KMS-11 (cell line): Measurements from ENCODE around the gene ABCC3.
A peak's percentile ranks its signal among the peaks of the same experiment; 100 is the strongest.

Experiments
- H2AFZ ChIP-seq: fragments of 200-600 bp; sonication (generic); 2 replicates; pipeline ENCODE4 v1.6.1; 2016; ENCODE audit warnings: antibody characterized with exemption, mixed run types, low read depth
- H3K27ac ChIP-seq: fragments of 200-600 bp; sonication (generic); 2 replicates; pipeline ENCODE4 v1.6.1; 2016; ENCODE audit warnings: mild to moderate bottlenecking, mixed run types
- H3K27me3 ChIP-seq: fragments of 200-600 bp; sonication (generic); 2 replicates; pipeline ENCODE4 v1.6.1; 2017; ENCODE audit warnings: mild to moderate bottlenecking, low read depth, mixed run types, moderate library complexity; ENCODE audit not compliant: insufficient read depth
- H3K36me3 ChIP-seq: fragments of 200-600 bp; sonication (generic); 2 replicates; pipeline ENCODE4 v1.6.1; 2017; ENCODE audit warnings: mild to moderate bottlenecking, mixed run types; ENCODE audit not compliant: insufficient read depth
- H3K4me1 ChIP-seq: fragments of 200-600 bp; sonication (generic); 2 replicates; pipeline ENCODE4 v1.6.1; 2016; ENCODE audit warnings: mild to moderate bottlenecking, low read depth, mixed run types; ENCODE audit not compliant: poor library complexity, severe bottlenecking
- H3K4me2 ChIP-seq: fragments of 200-600 bp; sonication (generic); 2 replicates; pipeline ENCODE4 v1.7.0; 2016; ENCODE audit warnings: mild to moderate bottlenecking, mixed run types
- H3K4me3 ChIP-seq: fragments of 200-600 bp; sonication (generic); IDR thresholded peaks from 2 replicates; pipeline ENCODE4 v1.6.1; 2017; ENCODE audit warnings: low read depth, low read length, mixed read lengths; ENCODE audit not compliant: insufficient read depth
- H3K79me2 ChIP-seq: fragments of 200-600 bp; sonication (generic); 2 replicates; pipeline ENCODE4 v1.6.1; 2016; ENCODE audit warnings: low read depth, mixed run types; ENCODE audit not compliant: insufficient read depth
- H3K9ac ChIP-seq: fragments of 200-600 bp; sonication (generic); 2 replicates; pipeline ENCODE4 v1.6.1; 2016; ENCODE audit warnings: mild to moderate bottlenecking, mixed run types
- H4K20me1 ChIP-seq: fragments of 200-600 bp; sonication (generic); 2 replicates; pipeline ENCODE4 v1.6.1; 2016; ENCODE audit warnings: mild to moderate bottlenecking, mixed run types; ENCODE audit not compliant: insufficient read depth
- TF ChIP-seq, protein P1 (sequence below): fragments of 200-600 bp; sonication (generic); conservative IDR thresholded peaks from 2 replicates; pipeline ENCODE4 v1.6.1; 2017; ENCODE audit warnings: low read depth, mild to moderate bottlenecking, antibody characterized with exemption, low read length, moderate library complexity, mixed read lengths

The ABCC3 gene

DNA sequence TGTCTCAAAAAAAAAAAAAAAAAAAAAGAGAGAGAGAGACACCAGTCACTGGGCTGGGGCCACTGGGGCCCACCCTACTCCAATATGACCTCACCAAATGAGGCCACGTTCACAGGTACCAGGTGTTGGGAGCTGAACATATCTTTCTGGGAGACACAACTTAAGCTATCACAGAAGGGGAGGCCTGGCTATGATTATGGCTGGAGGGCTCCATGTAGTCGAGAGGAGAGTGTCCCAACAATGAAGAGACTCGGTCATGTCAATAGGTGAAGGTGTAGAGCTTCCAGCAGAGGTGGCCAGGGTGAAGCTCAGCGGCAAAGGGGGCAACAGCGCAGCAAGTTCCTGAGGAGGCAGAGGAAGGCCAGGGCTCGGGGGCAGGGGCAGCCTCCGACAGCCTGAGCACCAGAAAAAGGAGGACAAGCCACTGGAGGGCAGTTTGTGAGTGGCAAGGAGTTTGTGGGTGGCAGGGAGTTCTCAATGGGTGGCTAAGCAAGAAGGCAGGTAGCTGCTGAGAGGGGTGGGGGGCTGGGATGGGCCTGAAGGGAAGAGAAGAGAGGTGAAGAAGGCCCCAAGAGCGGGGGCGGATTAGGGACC lies 28.0 kb downstream of the ABCC3 start:
- H3K27me3 ChIP-seq, result no peaks in the 10 kb centered on the region
- no peak overlapping the region; the same call in 1 of the 2 replicates for H3K27ac ChIP-seq
- H3K9ac ChIP-seq, result no peak overlapping the region
- peaks cover 21% of the 10 kb centered on the region for H3K4me1 ChIP-seq
- no peaks in the 10 kb centered on the region for H3K36me3 ChIP-seq
- H4K20me1 ChIP-seq, result no peaks in the 10 kb centered on the region
- H3K4me2 ChIP-seq, result no peak overlapping the region; the same call in 1 of the 2 replicates
- peak overlapping the region; percentile 91; the same call in 1 of the 2 replicates for H2AFZ ChIP-seq
- H3K79me2 ChIP-seq, result no peaks in the 10 kb centered on the region
- no peak overlapping the region for H3K4me3 ChIP-seq
- TF ChIP-seq, protein P1, sequence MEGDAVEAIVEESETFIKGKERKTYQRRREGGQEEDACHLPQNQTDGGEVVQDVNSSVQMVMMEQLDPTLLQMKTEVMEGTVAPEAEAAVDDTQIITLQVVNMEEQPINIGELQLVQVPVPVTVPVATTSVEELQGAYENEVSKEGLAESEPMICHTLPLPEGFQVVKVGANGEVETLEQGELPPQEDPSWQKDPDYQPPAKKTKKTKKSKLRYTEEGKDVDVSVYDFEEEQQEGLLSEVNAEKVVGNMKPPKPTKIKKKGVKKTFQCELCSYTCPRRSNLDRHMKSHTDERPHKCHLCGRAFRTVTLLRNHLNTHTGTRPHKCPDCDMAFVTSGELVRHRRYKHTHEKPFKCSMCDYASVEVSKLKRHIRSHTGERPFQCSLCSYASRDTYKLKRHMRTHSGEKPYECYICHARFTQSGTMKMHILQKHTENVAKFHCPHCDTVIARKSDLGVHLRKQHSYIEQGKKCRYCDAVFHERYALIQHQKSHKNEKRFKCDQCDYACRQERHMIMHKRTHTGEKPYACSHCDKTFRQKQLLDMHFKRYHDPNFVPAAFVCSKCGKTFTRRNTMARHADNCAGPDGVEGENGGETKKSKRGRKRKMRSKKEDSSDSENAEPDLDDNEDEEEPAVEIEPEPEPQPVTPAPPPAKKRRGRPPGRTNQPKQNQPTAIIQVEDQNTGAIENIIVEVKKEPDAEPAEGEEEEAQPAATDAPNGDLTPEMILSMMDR, result no peak

DNA sequence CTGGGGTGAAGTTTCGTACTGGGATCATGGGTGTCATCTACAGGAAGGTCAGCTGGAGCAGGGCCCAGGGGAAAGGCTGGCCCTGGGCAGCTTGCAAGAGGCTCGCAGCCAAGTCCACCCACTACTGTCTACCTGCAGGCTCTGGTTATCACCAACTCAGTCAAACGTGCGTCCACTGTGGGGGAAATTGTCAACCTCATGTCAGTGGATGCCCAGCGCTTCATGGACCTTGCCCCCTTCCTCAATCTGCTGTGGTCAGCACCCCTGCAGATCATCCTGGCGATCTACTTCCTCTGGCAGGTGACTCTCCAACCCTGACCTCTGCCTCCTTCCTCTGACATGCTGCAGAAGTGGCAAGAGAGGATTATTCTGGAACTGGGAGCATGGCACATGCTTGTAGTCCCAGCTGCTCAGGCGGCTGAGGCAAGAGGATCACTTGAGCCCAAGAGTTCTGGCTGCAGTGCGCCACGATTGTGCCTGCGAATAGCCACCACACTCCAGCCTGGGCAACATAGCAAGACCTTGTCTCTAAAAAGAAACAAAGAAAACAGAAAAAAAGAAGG lies 29.2 kb downstream of the ABCC3 start:
- Histone ChIP-seq H3K36me3 (no peaks in the 10 kb centered on the region), H2AFZ (no peak overlapping the region), H3K4me3 (no peak overlapping the region), H3K4me1 (peaks cover 21% of the 10 kb centered on the region), H3K79me2 (no peaks in the 10 kb centered on the region), H4K20me1 (no peaks in the 10 kb centered on the region), H3K27ac (no peak overlapping the region), H3K27me3 (no peaks in the 10 kb centered on the region), H3K4me2 (no peak overlapping the region), H3K9ac (no peak overlapping the region)
- TF ChIP-seq, protein P1, result no peak

DNA sequence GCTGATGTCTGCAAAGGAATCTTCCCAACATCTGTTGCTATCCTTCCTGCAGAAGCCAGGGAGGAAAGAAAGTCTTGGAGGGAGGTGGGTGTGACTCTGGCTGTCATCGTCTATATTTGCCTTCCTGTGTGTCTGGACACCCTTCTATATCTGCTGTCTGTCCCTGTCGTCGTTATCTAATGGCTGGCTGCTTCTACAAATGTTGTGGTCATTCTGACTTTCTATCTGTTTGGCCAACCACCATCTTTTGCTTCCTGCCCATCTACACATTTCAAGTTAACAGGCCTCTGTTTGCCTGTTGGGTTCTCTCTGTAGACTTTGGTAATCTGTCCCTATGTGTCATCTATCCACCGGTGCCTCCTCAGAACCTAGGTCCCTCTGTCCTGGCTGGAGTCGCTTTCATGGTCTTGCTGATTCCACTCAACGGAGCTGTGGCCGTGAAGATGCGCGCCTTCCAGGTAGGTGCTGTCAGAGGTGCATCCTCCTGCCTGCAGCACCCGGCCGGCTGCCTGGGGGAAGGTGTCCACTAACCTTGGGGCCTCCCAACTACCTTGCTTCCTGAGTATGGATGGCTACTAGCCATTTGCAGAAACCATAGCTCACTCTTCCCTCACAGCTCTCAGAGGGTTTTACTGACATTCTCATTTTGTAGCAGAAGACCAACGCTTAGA lies 30.2 kb downstream of the ABCC3 start:
- Histone ChIP-seq H3K79me2 (no peaks in the 10 kb centered on the region), H2AFZ (no peak overlapping the region), H3K9ac (no peak overlapping the region), H3K4me3 (no peak overlapping the region), H3K36me3 (no peaks in the 10 kb centered on the region), H3K4me2 (no peak overlapping the region), H3K27ac (no peak overlapping the region), H4K20me1 (no peaks in the 10 kb centered on the region), H3K4me1 (peaks cover 21% of the 10 kb centered on the region), H3K27me3 (no peaks in the 10 kb centered on the region)
- TF ChIP-seq, protein P1, result no peak

DNA sequence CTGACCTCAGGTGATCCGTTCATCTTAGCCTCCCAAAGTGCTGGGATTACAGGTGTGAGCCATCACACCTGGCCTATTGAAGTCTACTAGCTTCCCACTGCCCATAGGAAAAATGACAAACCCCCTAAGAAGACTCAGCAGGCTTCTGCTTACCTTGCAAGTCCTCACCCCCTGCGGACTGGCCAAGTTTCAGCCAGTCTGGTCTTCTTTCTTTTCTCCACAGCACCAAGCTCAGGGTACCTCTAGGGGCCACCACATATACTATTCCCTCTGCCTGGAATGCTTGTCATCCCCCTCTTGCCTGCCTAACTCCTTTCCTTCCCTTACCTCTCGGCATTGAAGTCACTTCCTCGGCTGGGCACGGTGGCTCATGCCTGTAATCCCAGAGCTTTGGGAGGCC lies 31.2 kb downstream of the ABCC3 start:
- no peaks in the 10 kb centered on the region for H3K79me2 ChIP-seq
- no peak overlapping the region for H3K9ac ChIP-seq
- H3K36me3 ChIP-seq, result no peaks in the 10 kb centered on the region
- no peak overlapping the region for H3K27ac ChIP-seq
- TF ChIP-seq, protein P1, result no peak
- H3K27me3 ChIP-seq, result no peaks in the 10 kb centered on the region
- H2AFZ ChIP-seq, result no peak overlapping the region
- H3K4me1 ChIP-seq, result peaks cover 18% of the 10 kb centered on the region
- no peak overlapping the region for H3K4me2 ChIP-seq
- no peaks in the 10 kb centered on the region for H4K20me1 ChIP-seq
- H3K4me3 ChIP-seq, result no peak overlapping the region
